ENCODE measurements around the gene TMEM94.

Gene TMEM94

GRCh38 chr17:75539967-75540729 is 83.7 kb downstream of the TMEM94 start:
- in situ Hi-C loops (cut with HindIII; ENCODE audit: low pct_unique_long_range_greater_than_20kb, low sequenced_read_pairs), result no loop called here
- TF ChIP-seq JUND (IDR thresholded peaks at IDR 0.05; ENCODE audit: low read depth), result no peak
- DNase-seq (ENCODE audit: low read depth in 1 of 2, low spot score in 1 of 2), result no peak

GRCh38 chr17:75540923-75541503 is 84.6 kb downstream of the TMEM94 start:
- in situ Hi-C loops (cut with HindIII; ENCODE audit: low pct_unique_long_range_greater_than_20kb, low sequenced_read_pairs), result no loop called here
- TF ChIP-seq JUND (IDR thresholded peaks at IDR 0.05; ENCODE audit: low read depth), result no peak
- no peak for DNase-seq (ENCODE audit: low read depth in 1 of 2, low spot score in 1 of 2)

- in situ Hi-C loops (cut with HindIII; ENCODE audit: low pct_unique_long_range_greater_than_20kb, low sequenced_read_pairs), result no loop called here
- no peak for TF ChIP-seq JUND (IDR thresholded peaks at IDR 0.05; ENCODE audit: low read depth)
- no peak for DNase-seq (ENCODE audit: low read depth in 1 of 2, low spot score in 1 of 2)
Observed at GRCh38 chr17:75542229-75542628, 85.8 kb downstream of the TMEM94 start.

GRCh38 chr17:75542728-75543336 is 86.4 kb downstream of the TMEM94 start:
- TF ChIP-seq JUND (IDR thresholded peaks at IDR 0.05; ENCODE audit: low read depth), result no peak
- in situ Hi-C loops (cut with HindIII; ENCODE audit: low pct_unique_long_range_greater_than_20kb, low sequenced_read_pairs), result no loop called here
- DNase-seq (ENCODE audit: low read depth in 1 of 2, low spot score in 1 of 2), result no peak

GRCh38 chr17:75544250-75544649 is 87.8 kb downstream of the TMEM94 start:
- no peak for TF ChIP-seq JUND (IDR thresholded peaks at IDR 0.05; ENCODE audit: low read depth)
- in situ Hi-C loops (cut with HindIII; ENCODE audit: low pct_unique_long_range_greater_than_20kb, low sequenced_read_pairs), result no loop called here

GRCh38 chr17:75546181-75546580 is 89.7 kb downstream of the TMEM94 start:
- in situ Hi-C loops (cut with HindIII; ENCODE audit: low pct_unique_long_range_greater_than_20kb, low sequenced_read_pairs), result no loop called here
- DNase-seq (ENCODE audit: low read depth in 1 of 2, low spot score in 1 of 2), result no peak
- no peak for TF ChIP-seq JUND (IDR thresholded peaks at IDR 0.05; ENCODE audit: low read depth)

More at GRCh38 chr17:75544250-75544649, 87.8 kb downstream of the TMEM94 start:
- no peak for DNase-seq (ENCODE audit: low read depth in 1 of 2, low spot score in 1 of 2)

DNA sequence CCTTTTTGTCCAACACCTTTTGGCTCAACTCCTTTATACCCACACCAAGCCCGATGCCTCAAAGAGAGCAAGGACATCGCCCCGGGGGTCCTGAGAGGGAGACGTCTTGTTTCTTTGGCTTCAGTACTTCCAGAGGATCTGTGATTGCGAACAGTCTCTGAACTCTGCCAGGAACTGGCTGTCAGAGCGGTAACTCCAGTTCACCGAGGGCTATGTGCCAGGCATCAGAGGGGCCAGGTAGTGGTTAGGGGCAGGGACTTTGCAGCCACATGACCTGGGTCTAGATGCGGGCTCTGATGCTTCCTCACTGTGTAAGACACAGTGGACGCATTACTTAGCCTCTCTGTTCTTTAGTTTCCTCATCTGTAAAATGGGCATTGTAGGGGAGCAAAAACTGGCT is 90.7 kb downstream of the TMEM94 start:
- no peak for DNase-seq (ENCODE audit: low read depth in 1 of 2, low spot score in 1 of 2)
- no peak for TF ChIP-seq JUND (IDR thresholded peaks at IDR 0.05; ENCODE audit: low read depth)
- in situ Hi-C loops (cut with HindIII; ENCODE audit: low pct_unique_long_range_greater_than_20kb, low sequenced_read_pairs), result no loop called here

DNA sequence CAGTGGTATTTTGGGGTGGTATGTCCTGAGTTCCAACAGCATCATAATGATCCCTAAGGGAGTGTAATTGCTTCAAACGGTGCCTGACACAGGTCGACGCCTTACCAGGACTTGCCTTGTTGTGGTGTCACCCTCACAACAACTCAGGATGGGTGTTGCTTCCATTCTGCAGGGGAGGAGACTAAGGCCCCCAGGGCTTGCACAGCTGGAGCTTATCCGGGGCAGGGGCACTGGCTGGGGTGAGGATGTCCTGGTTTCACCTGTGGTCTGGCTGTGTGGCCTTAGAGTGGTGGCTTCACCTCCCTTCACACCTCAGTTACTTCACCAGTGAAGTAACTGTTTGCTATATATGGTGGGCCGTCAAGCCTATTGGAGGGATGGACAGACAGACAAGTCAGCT is 92.4 kb downstream of the TMEM94 start:
- in situ Hi-C loops (cut with HindIII; ENCODE audit: low pct_unique_long_range_greater_than_20kb, low sequenced_read_pairs), result no loop called here
- no peak for TF ChIP-seq JUND (IDR thresholded peaks at IDR 0.05; ENCODE audit: low read depth)
- no peak for DNase-seq (ENCODE audit: low read depth in 1 of 2, low spot score in 1 of 2)
